Measurements from ENCODE around the gene SLC13A2. TPM values are rescaled to one million over a fixed set of nuclear protein-coding genes. Genes with fewer than 3 reads are reported as not detected.

SLC13A2 gene
- total and polyA plus RNA-seq, 7 donors: 0.21 TPM; not detected in 6

DNA sequence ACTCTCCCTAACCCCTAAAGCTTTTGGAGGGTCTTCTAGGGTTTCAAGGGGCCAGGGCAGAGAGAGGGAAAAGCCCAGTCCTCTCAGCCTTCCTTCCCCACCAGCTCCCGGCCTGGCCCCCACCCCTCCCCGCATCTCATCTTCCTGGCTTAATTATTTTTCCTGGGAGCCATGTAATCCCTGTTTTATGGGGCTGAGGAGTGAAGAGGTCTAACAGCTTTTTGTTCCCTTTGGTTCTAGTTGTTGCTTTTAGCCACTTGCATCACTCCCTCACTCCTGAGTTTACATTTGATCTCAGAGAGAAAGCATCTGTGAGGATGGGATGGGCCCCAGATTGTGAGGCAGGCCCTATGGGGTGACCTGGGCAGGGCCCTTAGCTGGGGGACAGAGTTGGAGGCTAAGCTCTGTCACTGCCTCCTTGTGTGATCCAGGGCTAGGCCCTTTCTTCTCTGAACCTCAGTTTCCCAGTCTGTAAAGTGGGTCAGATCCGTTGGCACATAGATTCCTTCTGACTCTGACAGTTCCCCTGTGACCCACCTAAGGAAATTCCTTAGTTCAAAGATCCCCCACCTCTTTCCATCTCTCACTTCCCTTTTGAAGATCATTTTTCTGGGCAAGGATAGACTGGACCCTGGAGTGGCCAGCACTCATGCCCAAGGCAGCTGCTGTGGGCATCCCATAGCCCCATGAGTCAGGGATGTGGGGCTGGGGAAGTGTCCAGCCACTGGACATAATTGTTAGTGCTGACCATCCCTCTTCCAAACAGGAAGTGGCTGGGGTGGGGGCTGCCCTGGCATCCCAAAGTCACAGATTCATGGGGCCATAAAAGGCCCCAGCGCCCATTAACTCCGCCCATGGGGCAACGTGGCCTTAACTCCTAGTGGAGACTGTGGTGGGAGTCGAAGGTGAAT, 58.9 kb downstream of the SLC13A2 start:
- no peaks in the 10 kb centered on the region for H3K36me3 ChIP-seq (ENCODE audit: insufficient read depth in 1 of 2, low read depth in 1 of 2)
- H3K4me3 ChIP-seq: no peak overlapping the region
- H3K27ac ChIP-seq: no peak overlapping the region
- ATAC-seq: no peak
- no peaks in the 10 kb centered on the region for H3K4me1 ChIP-seq
- 62 to 65% (median 64%) methylated on average over 6 to 7 of the region's 7 CpGs for WGBS, 3 donors
- intact Hi-C loops (cut with DNase I): no loop called here
- no peak for DNase-seq
- H3K9me3 ChIP-seq: no peaks in the 10 kb centered on the region
- peaks cover 0 to 12% (median 3%) of the 10 kb centered on the region in 3 donors for H3K27me3 ChIP-seq (ENCODE audit: insufficient read depth in 3 of 3, low read length in 2 of 3)
- TF ChIP-seq, protein P1, sequence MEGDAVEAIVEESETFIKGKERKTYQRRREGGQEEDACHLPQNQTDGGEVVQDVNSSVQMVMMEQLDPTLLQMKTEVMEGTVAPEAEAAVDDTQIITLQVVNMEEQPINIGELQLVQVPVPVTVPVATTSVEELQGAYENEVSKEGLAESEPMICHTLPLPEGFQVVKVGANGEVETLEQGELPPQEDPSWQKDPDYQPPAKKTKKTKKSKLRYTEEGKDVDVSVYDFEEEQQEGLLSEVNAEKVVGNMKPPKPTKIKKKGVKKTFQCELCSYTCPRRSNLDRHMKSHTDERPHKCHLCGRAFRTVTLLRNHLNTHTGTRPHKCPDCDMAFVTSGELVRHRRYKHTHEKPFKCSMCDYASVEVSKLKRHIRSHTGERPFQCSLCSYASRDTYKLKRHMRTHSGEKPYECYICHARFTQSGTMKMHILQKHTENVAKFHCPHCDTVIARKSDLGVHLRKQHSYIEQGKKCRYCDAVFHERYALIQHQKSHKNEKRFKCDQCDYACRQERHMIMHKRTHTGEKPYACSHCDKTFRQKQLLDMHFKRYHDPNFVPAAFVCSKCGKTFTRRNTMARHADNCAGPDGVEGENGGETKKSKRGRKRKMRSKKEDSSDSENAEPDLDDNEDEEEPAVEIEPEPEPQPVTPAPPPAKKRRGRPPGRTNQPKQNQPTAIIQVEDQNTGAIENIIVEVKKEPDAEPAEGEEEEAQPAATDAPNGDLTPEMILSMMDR (IDR thresholded peaks at IDR 0.05): no peak

DNA sequence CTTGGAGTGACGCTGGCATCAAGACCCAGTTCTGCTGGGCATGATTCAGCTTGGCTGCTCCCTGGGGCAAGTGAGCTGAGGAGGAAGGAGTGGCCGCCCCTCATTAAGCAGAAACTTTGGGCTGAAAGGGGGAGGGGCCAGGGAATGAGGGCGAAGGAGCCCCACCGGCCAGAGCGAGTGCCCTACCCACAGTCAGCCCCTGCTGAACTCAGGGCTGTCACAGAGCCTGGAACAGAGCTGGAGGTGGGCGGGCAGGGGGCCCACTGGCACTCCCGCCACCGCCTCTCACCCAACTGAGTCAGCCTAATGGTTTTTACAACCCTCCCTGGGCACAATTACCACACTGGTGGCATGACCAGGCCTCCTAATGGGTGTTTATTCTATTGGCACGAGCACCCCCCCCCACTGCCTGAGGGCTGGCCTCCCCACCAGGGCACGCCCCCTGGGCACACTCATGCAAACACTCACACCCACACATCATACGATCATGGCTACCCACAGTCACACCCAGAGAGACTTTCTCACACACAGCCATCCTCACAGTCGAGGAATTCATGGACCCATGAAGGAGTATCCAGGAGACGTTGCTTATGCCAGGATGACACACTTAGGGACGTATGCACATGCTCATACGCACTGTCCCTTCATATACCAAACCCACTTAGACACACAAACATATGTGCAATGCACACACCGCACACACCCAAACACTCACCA, 59.8 kb downstream of the SLC13A2 start:
- H3K4me3 ChIP-seq: no peak overlapping the region
- intact Hi-C loops (cut with DNase I): no loop called here
- H3K9me3 ChIP-seq: no peaks in the 10 kb centered on the region
- no peak for ATAC-seq
- peaks cover 0 to 12% (median 3%) of the 10 kb centered on the region in 3 donors for H3K27me3 ChIP-seq (ENCODE audit: insufficient read depth in 3 of 3, low read length in 2 of 3)
- no peaks in the 10 kb centered on the region for H3K4me1 ChIP-seq
- no peaks in the 10 kb centered on the region for H3K36me3 ChIP-seq (ENCODE audit: insufficient read depth in 1 of 2, low read depth in 1 of 2)
- WGBS, 3 donors: 64 to 70% (median 68%) methylated on average over 15 to 16 of the region's 16 CpGs
- H3K27ac ChIP-seq: no peak overlapping the region
- TF ChIP-seq, protein P1 (IDR thresholded peaks at IDR 0.05): no peak
- no peak for DNase-seq

DNA sequence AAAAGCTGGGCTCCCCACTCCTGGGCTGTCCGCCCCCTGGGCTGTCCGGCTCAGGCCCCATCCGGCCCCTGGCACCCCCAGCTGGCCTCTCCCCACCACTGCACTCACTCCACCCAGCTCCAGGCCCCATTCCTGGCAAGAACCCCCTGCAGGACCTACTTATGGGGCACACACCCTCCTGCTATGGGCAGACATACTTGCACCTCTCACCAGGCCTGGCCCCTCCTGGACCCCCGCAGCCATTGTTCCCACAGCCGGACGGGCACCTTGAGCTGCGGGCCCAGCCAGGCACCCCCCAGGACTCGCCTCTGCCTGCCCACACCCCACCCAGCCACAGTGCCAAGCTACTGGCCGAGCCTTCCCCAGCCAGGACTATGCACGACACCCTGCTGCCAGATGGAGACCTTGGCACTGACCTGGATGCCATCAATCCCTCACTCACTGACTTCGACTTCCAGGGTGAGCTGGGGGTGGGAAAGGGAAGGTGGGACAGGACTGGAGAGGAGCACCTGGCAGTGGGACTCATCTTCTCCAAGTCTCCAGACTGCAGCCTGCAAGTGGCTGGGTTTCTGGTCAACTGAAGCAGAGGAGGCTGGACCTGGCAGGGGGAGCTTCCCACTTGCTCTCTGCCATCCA, 61.4 kb downstream of the SLC13A2 start:
- Histone ChIP-seq H3K4me1 (no peaks in the 10 kb centered on the region), H3K4me3 (no peak overlapping the region), H3K36me3 (ENCODE audit: insufficient read depth in 1 of 2, low read depth in 1 of 2) (no peaks in the 10 kb centered on the region), H3K27me3 (ENCODE audit: insufficient read depth in 3 of 3, low read length in 2 of 3) (peaks cover 0 to 12% (median 3%) of the 10 kb centered on the region in 3 donors), H3K9me3 (no peaks in the 10 kb centered on the region), H3K27ac (no peak overlapping the region)
- DNase-seq (no peak), ATAC-seq (no peak)
- 71 to 74% (median 72%) methylated on average over 11 of the region's 11 CpGs for WGBS, 3 donors
- TF ChIP-seq, protein P1 (IDR thresholded peaks at IDR 0.05): no peak
- intact Hi-C loops (cut with DNase I): loop anchor here in 1 of 2 donors (5.0 kb wide), 1 partner anchor 43 kb away; no protein-coding TSS in a partner anchor

DNA sequence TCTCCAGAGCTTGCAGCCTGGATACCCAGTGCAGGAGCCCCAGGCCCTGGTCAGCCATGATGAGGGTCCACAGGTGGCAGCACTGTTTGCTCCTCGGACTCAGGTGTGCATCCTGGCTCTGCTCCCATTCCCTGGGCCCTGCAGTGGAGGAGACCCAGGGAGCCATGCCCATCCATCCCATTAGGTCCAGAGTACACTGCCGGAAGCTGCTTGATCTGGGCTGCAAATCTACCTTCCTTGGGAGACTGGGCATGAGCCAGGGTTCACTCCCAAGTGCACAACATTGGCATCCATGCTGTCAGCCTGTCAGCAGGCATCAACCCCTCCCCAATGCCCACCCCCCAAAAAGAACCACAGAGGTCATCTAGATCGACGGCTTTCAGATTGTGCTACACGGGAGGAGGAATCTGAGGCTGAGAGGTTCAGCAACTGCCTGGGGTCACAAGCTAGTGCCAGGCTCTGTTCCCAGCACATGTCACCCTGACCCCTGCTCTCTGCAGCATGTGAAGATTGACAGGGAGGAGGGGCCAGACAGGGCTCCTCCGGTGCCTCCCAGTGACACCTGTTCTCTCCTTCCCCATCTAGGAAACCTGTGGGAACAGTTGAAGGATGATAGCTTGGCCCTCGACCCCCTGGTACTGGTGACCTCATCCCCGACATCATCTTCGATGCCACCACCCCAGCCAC, 63.2 kb downstream of the SLC13A2 start:
- no peaks in the 10 kb centered on the region for H3K36me3 ChIP-seq (ENCODE audit: insufficient read depth in 1 of 2, low read depth in 1 of 2)
- no peaks in the 10 kb centered on the region for H3K4me1 ChIP-seq
- WGBS, 3 donors: 58 to 64% (median 59%) methylated on average over 9 of the region's 9 CpGs
- DNase-seq (no peak), ATAC-seq (no peak)
- intact Hi-C loops (cut with DNase I): loop anchor here in 1 of 2 donors (5.0 kb wide), 1 partner anchor 44 kb away; no protein-coding TSS in a partner anchor
- TF ChIP-seq, protein P1 (IDR thresholded peaks at IDR 0.05): no peak
- H3K27ac ChIP-seq: no peak overlapping the region
- H3K27me3 ChIP-seq (ENCODE audit: insufficient read depth in 3 of 3, low read length in 2 of 3): peaks cover 0 to 2% (median 0%) of the 10 kb centered on the region in 3 donors
- H3K4me3 ChIP-seq: no peak overlapping the region
- no peaks in the 10 kb centered on the region for H3K9me3 ChIP-seq
